ENCODE measurements around the gene ELP1. TPM values are rescaled to one million over a fixed set of nuclear protein-coding genes. Genes with fewer than 3 reads are reported as not detected.
"Not testable (repeated sequence)": the region's sequence is repeated elsewhere in the genome, so short reads cannot be mapped to it uniquely, and the experiment has no call there.

Gene ELP1
- total and polyA plus RNA-seq, 3 donors from 2014 or later = 20.8 to 36.6 (median 32.7) TPM

- 79 to 88% methylated on average over 3 of the region's 3 CpGs for WGBS, 2 donors
- no peaks in the 10 kb centered on the region for H3K36me3 ChIP-seq (ENCODE audit: low read depth, missing control alignments)
These were observed 29.8 kb downstream of the ELP1 start for GRCh38 chr9:108904161-108904560.

GRCh38 chr9:108903420-108904103, 30.4 kb downstream of the ELP1 start:
- Histone ChIP-seq H3K27ac (no peak overlapping the region), H3K9me3 (no peaks in the 10 kb centered on the region), H3K4me3 (no peak overlapping the region), H3K4me1 (no peaks in the 10 kb centered on the region), H3K27me3 (no peaks in the 10 kb centered on the region), H3K36me3 (ENCODE audit: low read depth, missing control alignments) (no peaks in the 10 kb centered on the region)
- WGBS, 2 donors = 91 to 92% methylated on average over 2 of the region's 2 CpGs
- intact Hi-C loops (cut with DNase I; ENCODE audit: low total_unique reads) = no loop called here
- no peak for DNase-seq
- no peak for TF ChIP-seq POLR2A (IDR thresholded peaks at IDR 0.05)
- TF ChIP-seq CTCF (IDR thresholded peaks at IDR 0.05) = no peak

More at GRCh38 chr9:108904161-108904560, 29.8 kb downstream of the ELP1 start:
- Histone ChIP-seq H3K9me3 (no peaks in the 10 kb centered on the region), H3K4me3 (no peak overlapping the region), H3K27me3 (no peaks in the 10 kb centered on the region), H3K4me1 (no peaks in the 10 kb centered on the region), H3K27ac (no peak overlapping the region)
- no peak for TF ChIP-seq CTCF (IDR thresholded peaks at IDR 0.05)
- TF ChIP-seq POLR2A (IDR thresholded peaks at IDR 0.05) = no peak
- intact Hi-C loops (cut with DNase I; ENCODE audit: low total_unique reads) = no loop called here
- DNase-seq = no peak

GRCh38 chr9:108900176-108900575, 33.7 kb downstream of the ELP1 start:
- Histone ChIP-seq H3K27me3 (no peaks in the 10 kb centered on the region), H3K4me3 (no peak overlapping the region), H3K9me3 (no peaks in the 10 kb centered on the region), H3K27ac (no peak overlapping the region), H3K4me1 (no peaks in the 10 kb centered on the region), H3K36me3 (ENCODE audit: low read depth, missing control alignments) (no peaks in the 10 kb centered on the region)
- TF ChIP-seq POLR2A (IDR thresholded peaks at IDR 0.05) = no peak
- no peak for TF ChIP-seq CTCF (IDR thresholded peaks at IDR 0.05)
- no peak for DNase-seq
- intact Hi-C loops (cut with DNase I; ENCODE audit: low total_unique reads) = no loop called here
- 91 to 94% methylated on average over 5 of the region's 5 CpGs for WGBS, 2 donors

- H3K4me1 ChIP-seq; intact Hi-C loops (cut with DNase I; ENCODE audit: low total_unique reads); DNase-seq; H3K9me3 ChIP-seq; H3K4me3 ChIP-seq; H3K27me3 ChIP-seq; H3K27ac ChIP-seq; H3K36me3 ChIP-seq (ENCODE audit: low read depth, missing control alignments): not testable (repeated sequence)
- WGBS, 2 donors = 93 to 95% methylated on average over 8 of the region's 8 CpGs
These were observed 34.8 kb downstream of the ELP1 start for GRCh38 chr9:108899023-108899695.

- Histone ChIP-seq H3K9me3 (no peaks in the 10 kb centered on the region), H3K36me3 (ENCODE audit: low read depth, missing control alignments) (no peaks in the 10 kb centered on the region), H3K27me3 (no peaks in the 10 kb centered on the region), H3K4me1 (no peaks in the 10 kb centered on the region), H3K27ac (no peak overlapping the region), H3K4me3 (no peak overlapping the region)
- intact Hi-C loops (cut with DNase I; ENCODE audit: low total_unique reads) = no loop called here
- DNase-seq = no peak
- WGBS, 2 donors = 89 to 96% methylated on average over 2 of the region's 2 CpGs
- TF ChIP-seq POLR2A (IDR thresholded peaks at IDR 0.05) (no peak), CTCF (IDR thresholded peaks at IDR 0.05) (no peak)
These were observed 36.4 kb downstream of the ELP1 start for GRCh38 chr9:108897324-108898096.

Measured in testis (tissue), 3 donors.